ENCODE data around the gene CMTM1.

GRCh38 chr16:66588981-66589713 is 22.9 kb downstream of the CMTM1 start:
- TF ChIP-seq CTCF (IDR thresholded peaks at IDR 0.05) (peak in 3 of 4 experiments; percentile 14 to 23 (median 15)), POLR2AphosphoS5 (IDR thresholded peaks at IDR 0.05) (no peak), POLR2A (IDR thresholded peaks at IDR 0.05) (no peak), EP300 (IDR thresholded peaks at IDR 0.05) (no peak)

Measured in sigmoid colon (tissue), 4 donors.